K562 (cell line): ENCODE measurements around the gene ITIH6. TPM values are rescaled to one million over a fixed set of nuclear protein-coding genes. Genes with fewer than 3 reads are reported as not detected.

ENCODE experiments used
- ATAC-seq: fragments of 200-7000 bp; cut with Tn5 transposase; 3 replicates; pipeline ENCODE4 v1.9.1; 2020; ENCODE audit warnings: moderate library complexity
- BruUV-seq: library from RNA; stranded (reverse); fragments of 400-500 nt; replicated peaks from 2 replicates; lab custom pipeline; 2021; lab: Mats Ljungman, UMichigan
- CTCF ChIA-PET: fragments of 300-600 bp; formaldehyde crosslinking; extraction: SDS; loops from one replicate; lab custom pipeline; 2021; ENCODE audit warnings: low intra/inter-chr PET ratio; lab: Yijun Ruan, JAX
- POLR2A ChIA-PET: fragments of 300-600, 350-650 bp; sonication (Branson Sonifier 250); formaldehyde crosslinking; extraction: SDS; loops from one replicate; lab custom pipeline; 2021; ENCODE audit warnings: antibody characterized with exemption, inconsistent platforms; lab: Yijun Ruan, JAX
- DNase-seq, 4 experiments: peaks; one replicate each; pipeline versions ENCODE4 v3.0.0 to v3.0.0-alpha.2; 2011 to 2018; ENCODE audit warnings: low spot score in 3 of 4, mixed read lengths in 3 of 4; ENCODE audit errors: extremely low read depth in 1 of 4
- FAIRE-seq: peaks from 2 replicates; lab custom pipeline; 2011; peaks lifted over from hg19 to GRCh38; lab: Jason Lieb, UNC
- H2AFZ ChIP-seq: 2 replicates; pipeline ENCODE4 v1.6.0; 2011; ENCODE audit warnings: low read depth, low read length, control low read depth, inconsistent platforms
- H3K27ac ChIP-seq: fragments of 200-600 bp; 3 replicates; pipeline ENCODE4 v1.8.0; 2011; ENCODE audit warnings: low read depth, mild to moderate bottlenecking, control low read depth, inconsistent platforms, low read length, moderate library complexity, mixed read lengths; ENCODE audit errors: extremely low read depth
- H3K27me3 ChIP-seq, 2 experiments: fragments of 300-600 bp in 1 of 2; 2 replicates in 1 of 2; 3 replicates in 1 of 2; pipeline versions ENCODE4 v1.6.0 to v1.8.0; 2011; ENCODE audit warnings: inconsistent platforms in 2 of 2, low read length in 2 of 2, mild to moderate bottlenecking in 1 of 2, mixed read lengths in 1 of 2, moderate library complexity in 1 of 2; ENCODE audit not compliant: control insufficient read depth in 2 of 2, insufficient read depth in 2 of 2
- H3K36me3 ChIP-seq: fragments of 300-600 bp; 3 replicates; pipeline ENCODE4 v1.8.0; 2011; ENCODE audit warnings: mild to moderate bottlenecking, low read length, inconsistent platforms; ENCODE audit not compliant: control insufficient read depth, insufficient read depth
- H3K4me1 ChIP-seq, 2 experiments: fragments of 200-600 bp in 1 of 2; replicated peaks in 1 of 2; 2 replicates in 1 of 2; 3 replicates in 1 of 2; pipeline versions ENCODE4 v1.5.1 to v1.8.0; 2011; ENCODE audit warnings: inconsistent platforms in 2 of 2, low read length in 2 of 2, mild to moderate bottlenecking in 1 of 2, mixed read lengths in 1 of 2, moderate library complexity in 1 of 2; ENCODE audit not compliant: control insufficient read depth in 2 of 2, insufficient read depth in 2 of 2
- H3K4me2 ChIP-seq: 2 replicates; pipeline ENCODE4 v1.6.1; 2011; ENCODE audit warnings: low read length, control low read depth, inconsistent platforms, mixed read lengths; ENCODE audit not compliant: insufficient read depth
- H3K4me3 ChIP-seq: fragments of 200-600 bp; sonication (generic), shearing (Covaris generic); 2 replicates; pipeline ENCODE4 v1.5.1; 2016; ENCODE audit warnings: control low read depth, inconsistent platforms
- H3K79me2 ChIP-seq: fragments of 200-600 bp; 3 replicates; pipeline ENCODE4 v1.8.0; 2011; ENCODE audit warnings: low read length, inconsistent platforms; ENCODE audit not compliant: control insufficient read depth, insufficient read depth
- H3K9ac ChIP-seq, 2 experiments: 2 replicates each; pipeline versions ENCODE4 v1.6.0 to v1.6.1; 2011; ENCODE audit warnings: low read depth in 2 of 2, low read length in 2 of 2, control low read depth in 1 of 2, inconsistent platforms in 1 of 2, mild to moderate bottlenecking in 1 of 2, mixed read lengths in 1 of 2; ENCODE audit not compliant: insufficient read depth in 1 of 2
- H3K9me1 ChIP-seq: one replicate; pipeline ENCODE4 v1.6.0; 2011; ENCODE audit warnings: inconsistent platforms, mild to moderate bottlenecking, low read length, moderate library complexity; ENCODE audit not compliant: control insufficient read depth, insufficient read depth
- H3K9me3 ChIP-seq: replicated peaks from 2 replicates; pipeline ENCODE4 v1.5.1; 2011; ENCODE audit warnings: low read depth, low read length, inconsistent platforms; ENCODE audit not compliant: control insufficient read depth, insufficient read depth
- H4K20me1 ChIP-seq: replicated peaks from 2 replicates; pipeline ENCODE4 v1.6.1; 2011; ENCODE audit warnings: low read length, inconsistent platforms, mixed read lengths; ENCODE audit not compliant: control insufficient read depth, insufficient read depth
- ESRRB ChIP-seq: fragments of 250-450 bp; sonication (Bioruptor Pico); IDR thresholded peaks from 2 replicates; pipeline ENCODE4 v1.5.0; 2020; ENCODE audit warnings: mild to moderate bottlenecking, moderate library complexity, borderline replicate concordance
- EZH2 ChIP-seq: IDR thresholded peaks from 2 replicates; pipeline ENCODE4 v1.6.1; 2012; ENCODE audit warnings: low read depth, mild to moderate bottlenecking, inconsistent platforms, low read length, borderline replicate concordance
- FOXK2 ChIP-seq, 2 experiments: fragments of 450-650 bp; IDR thresholded peaks in 1 of 2; conservative IDR thresholded peaks in 1 of 2; 2 replicates each; pipeline ENCODE4 v1.6.1; 2016; ENCODE audit warnings: low read depth in 2 of 2, mild to moderate bottlenecking in 1 of 2
- KDM1A ChIP-seq, 2 experiments: fragments of 450-650 bp; IDR thresholded peaks; 2 replicates each; pipeline ENCODE4 v1.6.1; 2016; ENCODE audit warnings: mild to moderate bottlenecking in 2 of 2
- KDM4B ChIP-seq, 2 experiments: fragments of 450-650 bp in 1 of 2; sonication (generic) in 1 of 2; IDR thresholded peaks; 2 replicates each; pipeline ENCODE4 v1.6.1; 2016 to 2017; ENCODE audit warnings: borderline replicate concordance in 2 of 2, antibody characterized with exemption in 1 of 2, low read depth in 1 of 2, mild to moderate bottlenecking in 1 of 2
- KLF13 ChIP-seq: fragments of 450-650 bp; IDR thresholded peaks from 2 replicates; pipeline ENCODE4 v1.6.1; 2016; ENCODE audit warnings: missing genetic modification characterization, low read depth, mild to moderate bottlenecking, missing compliant biosample characterization, moderate library complexity, borderline replicate concordance
- POLR3A ChIP-seq: IDR thresholded peaks from 2 replicates; pipeline ENCODE4 v1.6.1; 2011; ENCODE audit warnings: borderline replicate concordance, mild to moderate bottlenecking, moderate library complexity; ENCODE audit not compliant: insufficient read length, insufficient read depth; ENCODE audit errors: extremely low read depth
- TFAP4 ChIP-seq: sonication (generic); formaldehyde crosslinking; IDR thresholded peaks from 2 replicates; pipeline ENCODE4 v1.8.0; 2022; ENCODE audit warnings: missing genetic modification reagents, mild to moderate bottlenecking, moderate library complexity, borderline replicate concordance
- WGBS: fragments of 100-300 bp; shearing (Covaris generic); methylation state at CpG from one replicate; pipeline ENCODE4 v1.1.6; 2016; ENCODE audit warnings: low coverage, mixed read lengths; ENCODE audit not compliant: insufficient coverage; ENCODE audit errors: missing lambda C conversion rate; 5-methylcytosine and 5-hydroxymethylcytosine counted together
- in situ Hi-C: fragments of 300-500 bp; cut with MboI; formaldehyde crosslinking; loops from 4 replicates; pipeline ENCODE4 v1.15.0; 2018; ENCODE audit warnings: inconsistent platforms, mixed read lengths
- intact Hi-C: fragments of 100-400 bp; cut with micrococcal nuclease; formaldehyde crosslinking; loops from 2 replicates; pipeline ENCODE4 v1.14.2; 2022
- polyA plus RNA-seq, 8 experiments: library from polyadenylated mRNA; depleted of rRNA in 4 of 8; stranded (reverse) in 5 of 8; unstranded in 3 of 8; fragments of >200 nt; fragmentation: Nextera tagmentation in 2 of 8; fragmentation: Illumina TruSeq in 1 of 8; extraction: Ambion mirVana in 2 of 8; extraction: Trizol in 1 of 8; gene quantifications; 2 replicates each; pipeline versions ENCODE4 v1.2.1 to v1.2.3, GENCODE V29; 2011 to 2014; ENCODE audit warnings: inconsistent platforms in 1 of 8, missing spikeins in 1 of 8
- total RNA-seq, 7 experiments: library from RNA; depleted of rRNA in 6 of 7; stranded (reverse); fragments of >200 nt in 6 of 7; fragmentation: Illumina TruSeq in 2 of 7; extraction: Trizol in 2 of 7; gene quantifications; 2 replicates each; pipeline versions ENCODE4 v1.2.1 to v1.2.3, GENCODE V29; 2011 to 2021; ENCODE audit warnings: low replicate concordance in 1 of 7

The ITIH6 gene
- total and polyA plus RNA-seq, 9 of the 15 experiments (the other 6 are each of a cell fraction or from before 2014, with no cell fraction given), result 0.03 TPM; not detected in 8

- peaks cover 0 to 25% of the 10 kb centered on the region in 2 experiments; a peak in 2 of 5 replicates for H3K27me3 ChIP-seq
- no peak for TF ChIP-seq KDM1A (IDR thresholded peaks at IDR 0.05)
- TF ChIP-seq KDM4B (IDR thresholded peaks at IDR 0.05; ENCODE audit: borderline replicate concordance in 2 of 2, low read depth in 1 of 2), result no peak
- TF ChIP-seq POLR3A, result no peak
- no peak for TF ChIP-seq FOXK2 (conservative IDR thresholded peaks at IDR 0.05 in 1 of 2, IDR thresholded peaks at IDR 0.05 in 1 of 2; ENCODE audit: low read depth in 2 of 2)
- no peak for TF ChIP-seq TFAP4 (CRISPR knock-in tag)
- no peak for TF ChIP-seq KLF13
- no peak for TF ChIP-seq ESRRB (CRISPR knock-in tag)
- TF ChIP-seq EZH2, result no peak
- ChIA-PET CTCF (no interaction called here), POLR2A (no interaction called here)
- H3K9me3 ChIP-seq, result no peaks in the 10 kb centered on the region
- 11% methylated on average over 4 of the region's 8 CpGs for WGBS
- H3K79me2 ChIP-seq, result no peaks in the 10 kb centered on the region
- H4K20me1 ChIP-seq, result no peaks in the 10 kb centered on the region; the same call in 1 of the 2 replicates
- DNase-seq (no peak), ATAC-seq (no peak), FAIRE-seq (no peak)
- H3K4me3 ChIP-seq, result no peak overlapping the region
- H3K9ac ChIP-seq, result no peak overlapping the region
- intact Hi-C loops (no loop called here), in situ Hi-C loops (no loop called here)
- no peak overlapping the region for H3K27ac ChIP-seq
- no peak overlapping the region for H3K4me2 ChIP-seq
- no peaks in the 10 kb centered on the region for H3K9me1 ChIP-seq
- no TSS peak for BruUV-seq
- no peak overlapping the region for H2AFZ ChIP-seq
- H3K36me3 ChIP-seq, result no peaks in the 10 kb centered on the region
- H3K4me1 ChIP-seq, result no peaks in the 10 kb centered on the region
These were observed 26.7 kb upstream of the ITIH6 start for GRCh38 chrX:54824722-54825121.
